Lower lobe of right lung (tissue), 2 donors: ENCODE measurements around the gene PLEKHB2. TPM values are rescaled to one million over a fixed set of nuclear protein-coding genes. Genes with fewer than 3 reads are reported as not detected.
A peak's percentile ranks its signal among the peaks of the same experiment; 100 is the strongest.
"Not testable (repeated sequence)": the region's sequence is repeated elsewhere in the genome, so short reads cannot be mapped to it uniquely, and the experiment has no call there.

Source experiments
- ATAC-seq, 2 donors: fragments of 200-7000 bp; cut with Tn5 transposase; one replicate each; pipeline ENCODE4 v1.9.1; 2020 to 2022; ENCODE audit warnings: mild to moderate bottlenecking in 2 of 2, moderate library complexity in 2 of 2
- DNase-seq: peaks from one replicate; pipeline ENCODE4 v3.0.0-alpha.2; 2020
- H3K27ac ChIP-seq: fragments of 200-600 bp; one replicate; pipeline ENCODE4 v1.8.0; 2022
- H3K27me3 ChIP-seq: fragments of 200-600 bp; one replicate; pipeline ENCODE4 v1.8.0; 2022; ENCODE audit warnings: low read depth
- H3K36me3 ChIP-seq: fragments of 200-600 bp; one replicate; pipeline ENCODE4 v1.8.0; 2022; ENCODE audit warnings: mild to moderate bottlenecking
- H3K4me1 ChIP-seq: fragments of 200-600 bp; one replicate; pipeline ENCODE4 v1.8.0; 2022
- H3K4me3 ChIP-seq: fragments of 200-600 bp; one replicate; pipeline ENCODE4 v1.8.0; 2022; ENCODE audit warnings: mild to moderate bottlenecking
- H3K9me3 ChIP-seq: fragments of 200-600 bp; one replicate; pipeline ENCODE4 v1.8.0; 2022
- CTCF ChIP-seq: fragments of 200-600 bp; IDR thresholded peaks from one replicate; pipeline ENCODE4 v1.8.0; 2022; ENCODE audit warnings: antibody characterized with exemption, mild to moderate bottlenecking
- intact Hi-C: fragments of 100-400 bp; cut with DNase I; formaldehyde crosslinking; loops from one replicate; pipeline ENCODE4 v1.11.0; 2022
- total RNA-seq: library from RNA; stranded (reverse); fragmentation: NEBNext Ultra II Directional; extraction: Animal tissue kit (Norgen Biotek cat#: 25700); gene quantifications from one replicate; pipeline ENCODE4 v1.2.1, GENCODE V29; 2021
- donor health status: DM: no; HTN: yes; CAD: no; lungs with severe emphysema.

The PLEKHB2 gene
- total RNA-seq, 1 donor from 2014 or later, result 91.4 TPM

GRCh38 chr2:131105950-131106801 lies 1.0 kb downstream of the PLEKHB2 start:
- H3K27ac ChIP-seq, result peak overlapping the region; percentile 96
- TF ChIP-seq CTCF, result no peak
- H3K4me1 ChIP-seq, result peaks cover 26% of the 10 kb centered on the region
- H3K4me3 ChIP-seq, result peak overlapping the region; percentile 88
- H3K36me3 ChIP-seq, result peaks cover 8% of the 10 kb centered on the region
- peak; percentile 58 for DNase-seq
- intact Hi-C loops, result no loop called here
- peak; percentile 58 to 60 for ATAC-seq
- H3K9me3 ChIP-seq, result no peaks in the 10 kb centered on the region
- no peaks in the 10 kb centered on the region for H3K27me3 ChIP-seq

GRCh38 chr2:131112529-131112928 lies 7.4 kb downstream of the PLEKHB2 start:
- intact Hi-C loops, result no loop called here

GRCh38 chr2:131113566-131114227 lies 8.6 kb downstream of the PLEKHB2 start:
- ATAC-seq, result no peak
- Histone ChIP-seq H3K36me3 (peaks cover 11% of the 10 kb centered on the region), H3K4me3 (no peak overlapping the region), H3K9me3 (no peaks in the 10 kb centered on the region), H3K27me3 (no peaks in the 10 kb centered on the region), H3K4me1 (peaks cover 14% of the 10 kb centered on the region), H3K27ac (no peak overlapping the region)
- no peak for DNase-seq
- intact Hi-C loops, result no loop called here
- TF ChIP-seq CTCF, result no peak

More at GRCh38 chr2:131112529-131112928, 7.4 kb downstream of the PLEKHB2 start:
- peaks cover 11% of the 10 kb centered on the region for H3K36me3 ChIP-seq
- H3K9me3 ChIP-seq, result no peaks in the 10 kb centered on the region
- ATAC-seq, result no peak
- H3K4me1 ChIP-seq, result peaks cover 15% of the 10 kb centered on the region
- no peak overlapping the region for H3K4me3 ChIP-seq
- no peak for DNase-seq
- no peak overlapping the region for H3K27ac ChIP-seq
- H3K27me3 ChIP-seq, result no peaks in the 10 kb centered on the region
- no peak for TF ChIP-seq CTCF

DNA sequence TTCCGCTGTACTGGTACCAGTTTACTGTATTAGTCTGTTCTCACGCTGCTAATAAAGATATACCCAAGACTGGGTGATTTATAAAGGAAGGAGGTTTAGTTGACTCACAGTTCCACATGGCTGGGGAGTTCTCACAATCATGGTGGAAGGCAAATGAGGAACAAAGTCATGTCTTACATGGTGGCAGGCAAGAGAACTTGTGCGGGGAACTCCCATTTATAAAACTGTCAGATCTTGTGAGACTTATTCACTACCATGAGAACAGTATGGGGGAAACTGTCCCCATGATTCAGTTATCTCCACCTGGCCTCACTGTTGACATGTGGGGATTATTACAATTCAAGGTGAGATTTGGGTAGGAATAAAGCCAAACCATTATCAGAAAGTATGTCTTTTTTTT lies 9.8 kb downstream of the PLEKHB2 start:
- H3K27ac ChIP-seq, intact Hi-C loops, H3K27me3 ChIP-seq, DNase-seq, H3K9me3 ChIP-seq, H3K4me3 ChIP-seq, ATAC-seq: not testable (repeated sequence)
- H3K36me3 ChIP-seq, result peaks cover 11% of the 10 kb centered on the region
- H3K4me1 ChIP-seq, result peaks cover 14% of the 10 kb centered on the region

DNA sequence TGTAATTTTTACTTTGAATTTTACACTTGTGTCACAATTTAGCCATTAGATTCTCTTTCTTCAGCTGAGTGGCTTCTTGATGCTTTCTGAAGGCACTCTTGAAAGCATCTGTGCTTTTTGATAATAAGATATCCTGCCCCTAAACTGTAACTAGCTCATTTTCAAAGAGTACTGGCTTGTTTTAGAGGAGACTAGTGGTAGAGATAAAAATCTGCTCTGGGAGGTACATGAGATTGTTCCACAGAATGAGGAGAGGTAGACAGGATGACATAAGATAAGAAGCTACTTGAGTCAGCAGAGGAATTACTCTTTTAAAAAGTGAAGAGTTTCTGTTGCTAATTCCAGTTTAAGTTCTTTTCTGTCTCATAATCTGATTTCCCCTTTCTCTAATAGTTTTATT lies 10.6 kb downstream of the PLEKHB2 start:
- ATAC-seq (no peak), DNase-seq (no peak)
- Histone ChIP-seq H3K36me3 (peaks cover 7% of the 10 kb centered on the region), H3K4me3 (no peak overlapping the region), H3K4me1 (peaks cover 14% of the 10 kb centered on the region), H3K27me3 (no peaks in the 10 kb centered on the region), H3K27ac (no peak overlapping the region), H3K9me3 (no peaks in the 10 kb centered on the region)
- intact Hi-C loops, result no loop called here
- no peak for TF ChIP-seq CTCF

DNA sequence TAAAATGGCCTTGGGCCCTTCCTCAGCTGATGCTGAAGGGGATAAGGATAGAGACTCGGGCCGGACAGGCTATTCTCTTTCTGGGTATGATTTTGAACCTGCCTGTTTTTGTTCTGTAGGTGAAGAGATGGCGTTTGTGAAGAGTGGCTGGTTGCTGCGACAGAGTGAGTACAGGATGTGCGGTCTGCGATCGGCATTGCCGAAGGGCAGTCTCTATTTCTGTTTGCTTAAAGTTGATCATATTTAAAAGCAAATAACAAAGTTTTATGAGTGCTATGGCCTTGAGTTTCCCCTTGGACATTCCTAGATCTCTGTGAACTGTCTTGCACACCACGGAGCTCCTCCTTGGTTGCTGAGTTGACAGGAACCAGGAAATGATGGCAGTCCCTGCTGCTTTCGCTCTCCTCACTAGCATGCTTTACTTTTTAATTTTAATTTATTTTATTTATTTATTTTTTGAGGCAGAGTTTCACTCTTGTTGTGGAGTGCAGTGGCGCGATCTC lies 15.7 kb downstream of the PLEKHB2 start:
- Histone ChIP-seq H3K4me1 (no peaks in the 10 kb centered on the region), H3K4me3 (no peak overlapping the region), H3K27me3 (no peaks in the 10 kb centered on the region), H3K9me3 (no peaks in the 10 kb centered on the region), H3K36me3 (peaks cover 31% of the 10 kb centered on the region), H3K27ac (no peak overlapping the region)
- intact Hi-C loops, result no loop called here
- ATAC-seq (no peak), DNase-seq (no peak)
- no peak for TF ChIP-seq CTCF
